Esophagus muscularis mucosa (tissue), 4 donors: Measurements from ENCODE around the gene S100A7A.

Source experiments
- EP300 ChIP-seq: sonication (generic); formaldehyde crosslinking; IDR thresholded peaks from one replicate; pipeline ENCODE4 v1.6.1; 2017; ENCODE audit warnings: antibody characterized with exemption
- POLR2A ChIP-seq: fragments of 450-650 bp; IDR thresholded peaks from one replicate; pipeline ENCODE4 v1.6.1; 2017; ENCODE audit warnings: antibody characterized with exemption, moderate library complexity, mild to moderate bottlenecking, low read depth
- POLR2AphosphoS5 ChIP-seq, 2 donors: sonication (generic); formaldehyde crosslinking; IDR thresholded peaks; one replicate each; pipeline ENCODE4 v1.6.1; 2017; ENCODE audit warnings: antibody characterized with exemption in 2 of 2
- TF ChIP-seq, protein P1 (sequence below), 3 experiments: fragments of 200-600 bp in 2 of 3; fragments of 450-650 bp in 1 of 3; sonication (generic) in 2 of 3; IDR thresholded peaks; one replicate each; pipeline ENCODE4 v1.5.1; 2017 to 2019; ENCODE audit warnings: antibody characterized with exemption in 3 of 3, mild to moderate bottlenecking in 2 of 3, moderate library complexity in 1 of 3

DNA sequence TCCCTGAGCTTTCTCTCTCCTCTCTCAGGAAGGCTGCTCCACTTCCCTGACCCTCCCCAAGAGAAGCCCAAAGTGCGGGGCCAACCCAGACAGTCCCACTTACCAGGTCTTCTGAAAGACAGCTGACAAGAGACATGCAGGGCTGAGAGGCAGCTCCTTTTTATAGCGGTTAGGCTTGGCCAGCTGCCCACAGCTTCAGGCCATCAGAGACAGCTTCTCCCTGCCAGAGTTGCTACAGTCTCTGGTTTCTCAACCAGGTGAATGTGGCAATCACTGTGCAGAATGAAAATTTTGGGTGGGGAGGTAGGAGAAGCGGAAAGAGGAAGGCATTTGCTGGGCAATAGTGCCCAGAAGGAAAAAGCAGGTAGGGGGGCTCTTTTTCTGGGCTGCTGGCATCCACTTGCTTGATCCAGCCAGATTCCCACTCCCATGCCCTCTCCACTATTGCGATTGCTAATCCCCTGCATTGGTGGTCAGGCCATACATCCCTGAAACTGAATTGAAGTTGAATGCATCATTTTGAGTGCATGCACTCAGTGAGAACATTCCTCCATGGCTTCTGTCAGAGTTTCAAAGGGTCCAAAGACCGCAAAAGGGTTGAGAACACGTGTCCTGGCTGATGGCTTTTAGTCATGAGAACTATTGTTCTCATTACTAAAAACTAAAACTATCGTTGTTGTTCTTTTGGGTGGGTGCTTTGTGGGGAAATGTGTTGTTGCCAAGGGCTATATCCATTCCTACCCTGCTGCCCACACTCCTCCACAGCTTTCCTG is 25.2 kb upstream of the S100A7A start, which contains the start of gene S100A8:
- TF ChIP-seq, protein P1, sequence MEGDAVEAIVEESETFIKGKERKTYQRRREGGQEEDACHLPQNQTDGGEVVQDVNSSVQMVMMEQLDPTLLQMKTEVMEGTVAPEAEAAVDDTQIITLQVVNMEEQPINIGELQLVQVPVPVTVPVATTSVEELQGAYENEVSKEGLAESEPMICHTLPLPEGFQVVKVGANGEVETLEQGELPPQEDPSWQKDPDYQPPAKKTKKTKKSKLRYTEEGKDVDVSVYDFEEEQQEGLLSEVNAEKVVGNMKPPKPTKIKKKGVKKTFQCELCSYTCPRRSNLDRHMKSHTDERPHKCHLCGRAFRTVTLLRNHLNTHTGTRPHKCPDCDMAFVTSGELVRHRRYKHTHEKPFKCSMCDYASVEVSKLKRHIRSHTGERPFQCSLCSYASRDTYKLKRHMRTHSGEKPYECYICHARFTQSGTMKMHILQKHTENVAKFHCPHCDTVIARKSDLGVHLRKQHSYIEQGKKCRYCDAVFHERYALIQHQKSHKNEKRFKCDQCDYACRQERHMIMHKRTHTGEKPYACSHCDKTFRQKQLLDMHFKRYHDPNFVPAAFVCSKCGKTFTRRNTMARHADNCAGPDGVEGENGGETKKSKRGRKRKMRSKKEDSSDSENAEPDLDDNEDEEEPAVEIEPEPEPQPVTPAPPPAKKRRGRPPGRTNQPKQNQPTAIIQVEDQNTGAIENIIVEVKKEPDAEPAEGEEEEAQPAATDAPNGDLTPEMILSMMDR (IDR thresholded peaks at IDR 0.05) = no peak
- TF ChIP-seq POLR2AphosphoS5 (IDR thresholded peaks at IDR 0.05) (peak in 1 of 2 donors; percentile 32), POLR2A (no peak), EP300 (no peak)
